Fibroblast of skin of right biceps (primary cell): ENCODE measurements around the gene ATN1.
A peak's percentile ranks its signal among the peaks of the same experiment; 100 is the strongest.

Source experiments
- DNase-seq: peaks from one replicate; pipeline ENCODE4 v3.0.0-alpha.2; 2013

ATN1 gene

DNA sequence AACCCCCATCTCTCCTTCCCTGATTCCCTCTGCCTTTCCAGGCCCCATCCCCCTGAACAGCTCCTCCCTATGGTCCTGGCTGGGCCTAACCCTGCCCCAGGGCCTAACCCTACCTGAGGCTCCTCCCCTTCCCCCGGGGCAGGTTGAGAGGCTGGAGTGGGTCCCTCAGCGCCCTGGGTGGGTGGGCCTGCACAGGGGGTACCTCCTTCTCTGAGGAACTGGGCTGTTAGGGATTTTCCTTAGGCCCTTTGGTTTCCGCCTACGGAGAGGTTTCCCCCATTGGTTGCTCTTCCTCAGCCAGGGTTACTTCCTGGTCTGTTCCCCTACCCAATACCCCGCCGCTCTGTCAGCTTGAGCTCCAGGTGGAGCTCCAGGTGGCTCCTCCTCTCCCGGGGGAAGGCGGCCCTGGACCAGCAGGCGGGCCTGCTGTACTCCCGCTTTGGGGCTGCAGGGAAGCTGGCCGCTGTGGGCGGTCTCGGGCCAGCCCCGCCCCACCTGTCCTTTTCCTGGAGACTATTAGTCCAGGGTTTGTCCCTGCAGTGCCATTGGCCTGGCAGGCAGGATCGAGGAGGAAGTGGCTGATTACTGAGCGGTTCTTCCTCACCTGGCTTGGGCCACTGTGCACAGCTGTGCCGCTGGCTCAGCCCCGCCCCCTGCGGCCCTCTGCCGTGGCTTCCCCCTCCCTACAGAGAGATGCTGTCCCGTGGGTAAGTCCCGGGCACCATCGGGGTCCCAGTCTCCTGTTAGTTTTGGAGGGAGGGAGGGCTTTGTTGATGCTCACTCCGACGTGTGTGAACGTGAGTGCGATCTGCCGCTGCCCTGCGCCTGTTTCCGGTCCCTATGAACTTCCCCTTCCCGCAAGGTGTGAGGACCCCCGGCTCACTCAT, 18.5 kb downstream of the ATN1 start:
- no peak for DNase-seq

GRCh38 chr12:6946920-6947374, 19.2 kb downstream of the ATN1 start:
- DNase-seq, result no peak

GRCh38 chr12:6947615-6948014, 19.9 kb downstream of the ATN1 start:
- no peak for DNase-seq

- no peak for DNase-seq
These were observed 21.3 kb downstream of the ATN1 start for GRCh38 chr12:6948873-6949594.

GRCh38 chr12:6950401-6950801, 22.6 kb downstream of the ATN1 start:
- no peak for DNase-seq

- DNase-seq, result no peak
These were observed 23.2 kb downstream of the ATN1 start, which contains the start of gene PTPN6 for GRCh38 chr12:6950811-6951540. TSS of gene PTPN6 (plus strand) at chr12:6951356. CDS start at chr12:6951513, 157 bp downstream.

DNA sequence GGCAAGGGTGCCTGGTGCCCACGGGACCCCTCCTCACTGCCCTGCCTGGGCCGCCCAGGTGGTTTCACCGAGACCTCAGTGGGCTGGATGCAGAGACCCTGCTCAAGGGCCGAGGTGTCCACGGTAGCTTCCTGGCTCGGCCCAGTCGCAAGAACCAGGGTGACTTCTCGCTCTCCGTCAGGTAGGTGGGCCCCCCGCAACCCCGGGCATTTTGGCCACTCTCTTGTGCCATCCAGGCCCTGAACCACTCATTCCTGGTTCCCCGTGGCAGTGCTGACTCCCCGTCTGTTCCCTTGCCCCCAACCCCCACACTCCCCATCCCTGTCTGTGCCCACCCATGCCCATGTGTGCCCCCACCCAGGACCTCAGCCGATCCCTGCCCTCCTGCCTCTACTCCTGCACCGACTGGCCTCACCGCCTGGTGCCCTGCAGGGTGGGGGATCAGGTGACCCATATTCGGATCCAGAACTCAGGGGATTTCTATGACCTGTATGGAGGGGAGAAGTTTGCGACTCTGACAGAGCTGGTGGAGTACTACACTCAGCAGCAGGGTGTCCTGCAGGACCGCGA, 23.9 kb downstream of the ATN1 start:
- DNase-seq, result no peak

- no peak for DNase-seq
These were observed 24.5 kb downstream of the ATN1 start for GRCh38 chr12:6952121-6952862.

DNA sequence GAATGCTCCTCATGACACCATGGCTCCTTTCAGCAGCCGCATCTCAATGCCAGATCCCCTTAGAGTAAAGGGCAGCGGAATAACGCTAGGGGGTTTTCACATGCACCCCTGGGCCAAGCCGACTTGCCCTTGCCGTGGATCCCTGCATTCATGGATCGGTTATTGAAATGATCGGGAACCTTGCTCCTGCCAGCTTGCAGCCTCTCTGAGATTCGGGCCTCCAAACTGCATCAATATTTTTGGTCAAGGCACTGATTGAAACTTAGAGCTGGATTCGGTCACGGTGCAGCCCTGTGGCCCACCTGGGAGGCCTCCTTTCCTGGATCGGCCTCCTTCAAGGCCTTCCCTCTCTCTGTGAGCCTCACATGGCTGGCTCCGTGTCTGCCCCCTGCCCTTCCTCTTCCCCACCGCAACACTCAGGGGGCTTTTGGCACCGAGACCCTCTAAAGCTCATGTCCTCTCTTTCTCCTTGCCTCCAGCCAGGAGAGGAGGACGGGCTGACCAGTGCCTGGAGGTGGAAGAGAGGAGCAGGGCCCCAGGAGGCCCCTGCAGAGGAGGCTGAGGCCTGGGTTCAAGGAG, 25.2 kb downstream of the ATN1 start:
- DNase-seq, result no peak

GRCh38 chr12:6953442-6954315, 25.9 kb downstream of the ATN1 start:
- DNase-seq, result peak; percentile 75

- DNase-seq, result no peak
These were observed 26.8 kb downstream of the ATN1 start for GRCh38 chr12:6954316-6955107.

DNA sequence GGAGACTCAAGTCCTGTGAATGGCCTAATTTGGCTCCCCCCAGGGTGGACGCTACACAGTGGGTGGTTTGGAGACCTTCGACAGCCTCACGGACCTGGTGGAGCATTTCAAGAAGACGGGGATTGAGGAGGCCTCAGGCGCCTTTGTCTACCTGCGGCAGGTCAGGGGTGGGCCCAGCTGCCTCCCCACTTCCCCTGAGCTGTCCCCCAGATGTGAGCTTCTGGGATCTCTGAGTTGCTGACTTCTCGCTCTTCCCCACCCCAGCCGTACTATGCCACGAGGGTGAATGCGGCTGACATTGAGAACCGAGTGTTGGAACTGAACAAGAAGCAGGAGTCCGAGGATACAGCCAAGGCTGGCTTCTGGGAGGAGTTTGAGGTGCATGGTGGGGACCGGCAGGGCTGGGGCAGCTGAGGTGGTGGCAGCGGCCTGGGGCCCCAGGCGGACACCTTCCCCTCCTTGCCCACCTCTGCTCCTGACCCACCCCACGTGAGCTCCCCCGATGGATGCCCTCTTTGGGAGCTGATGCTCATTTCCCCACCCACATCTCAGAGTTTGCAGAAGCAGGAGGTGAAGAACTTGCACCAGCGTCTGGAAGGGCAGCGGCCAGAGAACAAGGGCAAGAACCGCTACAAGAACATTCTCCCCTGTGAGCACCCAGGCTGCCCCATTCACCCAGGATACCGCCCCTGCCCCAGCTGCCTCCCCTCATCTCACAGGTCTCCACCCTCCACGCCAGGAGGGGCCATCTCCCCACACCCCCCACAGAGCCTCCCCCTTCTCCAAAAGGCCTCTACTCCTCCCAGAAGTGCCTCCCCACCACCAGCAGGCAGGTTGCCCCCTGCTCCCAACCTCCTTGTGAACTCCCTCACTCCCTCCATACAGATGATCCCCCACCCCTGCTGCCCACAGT, 27.6 kb downstream of the ATN1 start:
- DNase-seq, result no peak

- DNase-seq, result no peak
These were observed 28.4 kb downstream of the ATN1 start for GRCh38 chr12:6956021-6956727.

DNA sequence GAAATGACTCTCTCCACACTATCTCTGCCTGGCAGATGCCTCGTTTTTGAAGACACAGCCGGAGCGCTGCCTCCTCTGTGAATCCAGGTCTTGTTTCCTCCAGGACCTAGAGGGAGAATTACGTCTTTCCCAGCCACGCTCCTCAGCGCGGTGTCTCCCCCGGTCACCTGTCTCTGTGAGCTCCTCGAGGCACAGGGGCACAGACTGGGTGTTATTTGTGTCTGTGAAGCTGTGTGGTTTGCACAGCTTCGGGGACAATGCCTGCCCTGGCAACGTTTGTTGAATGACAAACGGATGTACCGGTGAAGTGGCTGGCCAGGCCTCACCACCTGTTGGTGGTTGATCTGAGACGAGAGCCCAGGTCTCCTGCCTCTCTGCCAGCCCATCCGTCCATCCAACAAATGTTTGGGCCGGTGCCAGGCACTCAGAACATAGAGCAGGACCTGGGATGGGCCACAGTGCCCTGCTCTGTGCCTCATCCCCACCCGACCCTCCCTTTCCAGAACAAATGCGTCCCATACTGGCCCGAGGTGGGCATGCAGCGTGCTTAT, 29.5 kb downstream of the ATN1 start:
- no peak for DNase-seq

DNA sequence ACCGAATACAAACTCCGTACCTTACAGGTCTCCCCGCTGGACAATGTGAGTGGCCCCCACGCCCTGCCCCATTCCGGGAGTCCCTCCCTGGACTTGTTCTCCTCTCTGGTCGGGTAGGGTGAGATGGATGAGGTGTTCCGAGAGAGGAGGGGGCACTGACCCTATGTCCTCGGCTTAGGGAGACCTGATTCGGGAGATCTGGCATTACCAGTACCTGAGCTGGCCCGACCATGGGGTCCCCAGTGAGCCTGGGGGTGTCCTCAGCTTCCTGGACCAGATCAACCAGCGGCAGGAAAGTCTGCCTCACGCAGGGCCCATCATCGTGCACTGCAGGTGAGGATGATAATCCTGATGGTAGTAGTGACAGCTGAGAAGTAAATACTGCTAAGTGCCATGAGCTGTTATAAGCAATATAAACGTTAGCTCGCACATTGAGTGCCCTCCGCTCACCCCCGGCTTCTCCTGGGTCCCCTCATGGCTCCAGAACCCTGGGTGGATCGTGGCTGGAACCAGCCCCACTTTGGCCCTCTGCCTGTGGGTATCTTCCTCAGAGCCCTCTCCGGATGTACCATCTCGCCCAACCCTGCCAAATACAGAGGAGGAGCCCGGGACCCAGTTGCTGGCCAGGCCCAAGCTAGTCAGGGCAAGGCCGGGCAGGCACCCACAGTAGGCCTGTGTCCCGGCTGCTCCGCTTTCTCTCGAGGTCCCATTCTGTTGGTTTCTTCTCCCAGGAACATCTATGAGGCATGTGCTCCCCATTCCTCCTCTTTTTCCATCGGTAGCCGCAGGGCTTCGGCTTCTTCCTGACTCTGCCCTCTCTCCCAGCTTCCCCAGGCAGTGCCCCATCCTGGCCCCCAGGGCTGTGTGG, 30.2 kb downstream of the ATN1 start:
- no peak for DNase-seq

- DNase-seq, result no peak
These were observed 30.9 kb downstream of the ATN1 start for GRCh38 chr12:6958609-6959057.
